Erythroblast (primary cell): ENCODE results near the gene ZNF253.
"Not testable (repeated sequence)": the region's sequence is repeated elsewhere in the genome, so short reads cannot be mapped to it uniquely, and the experiment has no call there.

Source experiments
- DNase-seq, 2 experiments: peaks; one replicate each; lab custom pipeline; 2025; lab: John Stamatoyannopoulos, UW
- GATA1 ChIP-seq: IDR thresholded peaks from 2 replicates; pipeline ENCODE4 v1.6.1; 2011; ENCODE audit warnings: low read depth, mild to moderate bottlenecking, control low read depth, low read length, moderate library complexity
- POLR2A ChIP-seq: IDR thresholded peaks from 2 replicates; pipeline ENCODE4 v1.6.1; 2011; ENCODE audit warnings: mild to moderate bottlenecking, low read length

ZNF253 gene

GRCh38 chr19:19866611-19867248, 1.0 kb downstream of the ZNF253 start:
- peak; percentile 22 to 27 for DNase-seq
- TF ChIP-seq GATA1 (no peak), POLR2A (no peak)

- not testable (repeated sequence) for DNase-seq
These were observed 4.4 kb downstream of the ZNF253 start for GRCh38 chr19:19870086-19870485.

- TF ChIP-seq POLR2A (no peak), GATA1 (no peak)
- DNase-seq = no peak
These were observed 6.2 kb downstream of the ZNF253 start for GRCh38 chr19:19871932-19872331.

GRCh38 chr19:19873381-19873780, 7.7 kb downstream of the ZNF253 start:
- TF ChIP-seq GATA1 = no peak
- TF ChIP-seq POLR2A = no peak
- DNase-seq = no peak

- TF ChIP-seq POLR2A = no peak
- DNase-seq = no peak
These were observed 12.0 kb downstream of the ZNF253 start for GRCh38 chr19:19877724-19878123.

- DNase-seq = no peak
- no peak for TF ChIP-seq GATA1
These were observed 18.9 kb downstream of the ZNF253 start for GRCh38 chr19:19884583-19884982.

GRCh38 chr19:19892055-19892941, 26.6 kb downstream of the ZNF253 start:
- DNase-seq = not testable (repeated sequence)

GRCh38 chr19:19900139-19900728, 34.6 kb downstream of the ZNF253 start:
- no peak for DNase-seq

GRCh38 chr19:19900729-19901444, 35.2 kb downstream of the ZNF253 start, which contains the start of gene ZNF93:
ZNF93 (plus strand) TSS chr19:19900946; CDS start chr19:19901089, 143 bp downstream.
- TF ChIP-seq GATA1 (no peak), POLR2A (no peak)
- DNase-seq = peak; percentile 48 to 53

More at GRCh38 chr19:19900139-19900728, 34.6 kb downstream of the ZNF253 start:
- TF ChIP-seq GATA1 = no peak

- not testable (repeated sequence) for DNase-seq
These were observed 41.9 kb downstream of the ZNF253 start for GRCh38 chr19:19907551-19907950.

- TF ChIP-seq POLR2A = no peak
- no peak for TF ChIP-seq GATA1
- DNase-seq = no peak
These were observed 44.0 kb downstream of the ZNF253 start for GRCh38 chr19:19909654-19910053.

- TF ChIP-seq POLR2A (no peak), GATA1 (no peak)
- DNase-seq = no peak
These were observed 45.5 kb downstream of the ZNF253 start for GRCh38 chr19:19911150-19911549.

GRCh38 chr19:19914596-19914995, 48.9 kb downstream of the ZNF253 start:
- no peak for DNase-seq
- TF ChIP-seq GATA1 = no peak
- TF ChIP-seq POLR2A = no peak

GRCh38 chr19:19930417-19930816, 64.7 kb downstream of the ZNF253 start:
- DNase-seq = peak; percentile 15 to 21

- DNase-seq = not testable (repeated sequence)
These were observed 68.0 kb downstream of the ZNF253 start for GRCh38 chr19:19933432-19934314.
